ENCODE measurements around the gene RAG1.

DNA sequence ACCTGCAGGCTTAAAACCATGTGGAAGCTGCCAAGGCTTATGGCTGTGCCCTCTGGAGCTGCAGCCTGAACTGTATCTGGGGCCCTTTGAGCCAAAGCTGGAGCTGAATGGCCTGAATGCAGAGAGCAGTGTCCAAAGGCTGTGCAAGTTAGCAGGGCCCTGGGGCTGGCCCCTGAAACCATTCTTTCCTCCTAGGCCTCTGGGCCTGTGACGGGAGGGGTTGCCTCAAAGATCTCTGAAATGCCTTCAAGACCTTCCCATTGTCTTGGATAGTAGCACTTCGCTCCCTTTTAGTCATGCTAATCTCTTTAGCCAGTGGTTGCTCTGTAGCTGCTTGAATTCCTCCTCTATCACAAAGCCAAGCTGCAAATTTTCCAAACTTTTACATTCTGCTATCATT, 13.7 kb downstream of the RAG1 start:
- TF ChIP-seq, protein P1, sequence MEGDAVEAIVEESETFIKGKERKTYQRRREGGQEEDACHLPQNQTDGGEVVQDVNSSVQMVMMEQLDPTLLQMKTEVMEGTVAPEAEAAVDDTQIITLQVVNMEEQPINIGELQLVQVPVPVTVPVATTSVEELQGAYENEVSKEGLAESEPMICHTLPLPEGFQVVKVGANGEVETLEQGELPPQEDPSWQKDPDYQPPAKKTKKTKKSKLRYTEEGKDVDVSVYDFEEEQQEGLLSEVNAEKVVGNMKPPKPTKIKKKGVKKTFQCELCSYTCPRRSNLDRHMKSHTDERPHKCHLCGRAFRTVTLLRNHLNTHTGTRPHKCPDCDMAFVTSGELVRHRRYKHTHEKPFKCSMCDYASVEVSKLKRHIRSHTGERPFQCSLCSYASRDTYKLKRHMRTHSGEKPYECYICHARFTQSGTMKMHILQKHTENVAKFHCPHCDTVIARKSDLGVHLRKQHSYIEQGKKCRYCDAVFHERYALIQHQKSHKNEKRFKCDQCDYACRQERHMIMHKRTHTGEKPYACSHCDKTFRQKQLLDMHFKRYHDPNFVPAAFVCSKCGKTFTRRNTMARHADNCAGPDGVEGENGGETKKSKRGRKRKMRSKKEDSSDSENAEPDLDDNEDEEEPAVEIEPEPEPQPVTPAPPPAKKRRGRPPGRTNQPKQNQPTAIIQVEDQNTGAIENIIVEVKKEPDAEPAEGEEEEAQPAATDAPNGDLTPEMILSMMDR (IDR thresholded peaks at IDR 0.05) = no peak
- no peak for TF ChIP-seq EZH2 (IDR thresholded peaks at IDR 0.05; ENCODE audit: borderline replicate concordance, insufficient read depth, low read depth, low read length, poor library complexity, severe bottlenecking)
